Measurements from ENCODE around the gene SLFNL1. TPM values are rescaled to one million over a fixed set of nuclear protein-coding genes. Genes with fewer than 3 reads are reported as not detected.

The SLFNL1 gene
- total RNA-seq (2022; extraction: Qiagen RNA extraction; ENCODE audit: low read depth): not detected in 5 replicates

DNA sequence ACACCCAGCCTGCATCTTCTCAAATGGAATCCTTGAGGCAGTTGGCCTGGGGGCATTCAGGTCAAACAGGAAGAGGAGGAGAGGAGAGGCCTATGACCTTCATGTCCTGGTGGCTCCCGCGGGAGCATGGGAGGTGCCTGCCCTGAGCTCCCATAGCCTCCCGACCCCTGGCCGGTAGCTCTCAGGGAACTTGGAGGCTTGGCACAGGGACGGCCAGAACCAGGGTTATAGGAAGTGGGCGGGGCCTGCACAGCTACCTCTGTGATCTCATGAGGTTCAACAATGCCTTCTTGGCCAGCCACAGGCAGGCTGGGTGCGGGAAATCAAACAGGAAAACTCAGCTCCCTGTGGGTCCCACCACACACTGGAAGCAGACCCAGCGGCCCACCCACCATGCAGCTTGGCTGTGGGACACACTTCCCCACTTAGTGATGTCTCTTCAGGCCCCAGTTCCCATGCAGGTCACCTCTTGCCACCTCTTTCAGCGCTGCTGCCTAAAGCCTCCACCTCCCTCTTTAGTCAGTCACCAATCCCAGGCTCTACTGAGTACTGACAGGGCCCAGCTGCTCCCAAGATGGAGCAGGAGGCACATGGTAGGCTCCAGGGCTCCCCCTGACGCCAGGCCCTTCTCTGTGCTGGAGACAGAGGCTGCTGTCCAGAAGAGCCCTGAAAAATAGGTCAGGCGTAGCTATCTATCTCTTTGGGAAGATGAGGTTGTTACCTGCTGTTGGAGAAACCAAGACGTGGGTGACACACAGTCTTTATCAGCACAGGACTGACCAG is at the start of gene SLFNL1:
SLFNL1 (minus strand) TSS at position 200 of the 783 bp plus-strand sequence. CDS start 1,065 bp downstream, outside the sequence.

GRCh38 chr1:40979241-40980067 is 42.1 kb downstream of the SLFNL1 start, which contains the start of gene CTPS1:
CTPS1 (plus strand) TSS chr1:40979696; CDS start chr1:40983291, 3,595 bp downstream.

Other genes starting within 250 kb of the SLFNL1 start
- 0.19 to 0.33 TPM (median 0.25 TPM) in 5 replicates for gene KCNQ4, start 237.9 kb downstream of the SLFNL1 start, total RNA-seq (2022; extraction: Qiagen RNA extraction; ENCODE audit: low read depth)
- 39.5 to 126 TPM (median 106 TPM) in 5 replicates for gene CITED4, start 159.4 kb downstream of the SLFNL1 start, total RNA-seq (2022; extraction: Qiagen RNA extraction; ENCODE audit: low read depth)
- 94.0 to 131 TPM (median 98.6 TPM) in 5 replicates for gene CTPS1, start 42.0 kb downstream of the SLFNL1 start, total RNA-seq (2022; extraction: Qiagen RNA extraction; ENCODE audit: low read depth)
- gene SCMH1, start 220.6 kb upstream of the SLFNL1 start, total RNA-seq (2022; extraction: Qiagen RNA extraction; ENCODE audit: low read depth): 9.6 to 15.8 TPM (median 14.1 TPM) in 5 replicates